Caco-2 (cell line): ENCODE data around the gene SETDB1. TPM values are rescaled to one million over a fixed set of nuclear protein-coding genes. Genes with fewer than 3 reads are reported as not detected.
A peak's percentile ranks its signal among the peaks of the same experiment; 100 is the strongest.

Experiments
- BruUV-seq: library from RNA; stranded (reverse); fragments of 400-500 nt; replicated peaks from 2 replicates; lab custom pipeline; 2021; lab: Mats Ljungman, UMichigan
- CTCF ChIA-PET: fragments of 300-600 bp; sonication (Branson Sonifier 250); formaldehyde crosslinking; loops from one replicate; lab custom pipeline; 2022; ENCODE audit warnings: antibody characterized with exemption; lab: Charles Lee
- POLR2A ChIA-PET: fragments of 300-600 bp; sonication (Branson Sonifier 250); formaldehyde crosslinking; loops from one replicate; lab custom pipeline; 2022; ENCODE audit warnings: antibody characterized with exemption; lab: Charles Lee
- DNase-seq, 2 experiments: peaks; one replicate each; pipeline versions ENCODE4 v3.0.0 to v3.0.0-alpha.2; 2020 to 2022
- H3K27me3 ChIP-seq: replicated peaks from 2 replicates; pipeline ENCODE4 v1.6.0; 2011; ENCODE audit warnings: low read length; ENCODE audit not compliant: control insufficient read depth, insufficient read depth
- H3K36me3 ChIP-seq: 2 replicates; pipeline ENCODE4 v1.5.1; 2011; ENCODE audit warnings: low read length; ENCODE audit not compliant: control insufficient read depth, insufficient read depth
- H3K4me1 ChIP-seq: fragments of 250-450 bp; sonication (Bioruptor Pico); 2 replicates; pipeline ENCODE4 v1.5.1; 2020; ENCODE audit warnings: mild to moderate bottlenecking
- H3K4me3 ChIP-seq: 2 replicates; pipeline ENCODE4 v1.5.1; 2011; ENCODE audit warnings: low read depth, mild to moderate bottlenecking, control low read depth, low read length
- H3K9me3 ChIP-seq: fragments of 250-450 bp; sonication (Bioruptor Pico); 2 replicates; pipeline ENCODE4 v1.5.1; 2020; ENCODE audit warnings: mild to moderate bottlenecking, moderate library complexity
- H3K27ac Mint-ChIP-seq: one replicate; pipeline ENCODE4 v1.8.0; 2022; ENCODE audit warnings: mixed read lengths; ENCODE audit not compliant: unreplicated experiment
- H3K27me3 Mint-ChIP-seq: one replicate; pipeline ENCODE4 v1.8.0; 2022; ENCODE audit warnings: mixed read lengths; ENCODE audit not compliant: insufficient read depth, unreplicated experiment
- H3K36me3 Mint-ChIP-seq: one replicate; pipeline ENCODE4 v1.8.0; 2022; ENCODE audit warnings: mild to moderate bottlenecking, mixed read lengths; ENCODE audit not compliant: insufficient read depth, unreplicated experiment
- H3K4me1 Mint-ChIP-seq: one replicate; pipeline ENCODE4 v1.8.0; 2022; ENCODE audit warnings: low read depth, mixed read lengths; ENCODE audit not compliant: unreplicated experiment
- H3K4me3 Mint-ChIP-seq: one replicate; pipeline ENCODE4 v1.8.0; 2022; ENCODE audit warnings: mild to moderate bottlenecking, moderate library complexity, mixed read lengths; ENCODE audit not compliant: unreplicated experiment
- H3K9me3 Mint-ChIP-seq: one replicate; pipeline ENCODE4 v1.8.0; 2022; ENCODE audit warnings: mixed read lengths; ENCODE audit not compliant: unreplicated experiment
- intact Hi-C: fragments of 100-400 bp; cut with micrococcal nuclease; formaldehyde crosslinking; loops from one replicate; pipeline ENCODE4 v1.10.0; 2022; ENCODE audit not compliant: unreplicated experiment
- total RNA-seq: library from RNA; stranded (reverse); gene quantifications from 2 replicates; pipeline ENCODE4 v1.2.3, GENCODE V29; 2022
- TF ChIP-seq, protein P1 (sequence below), 2 experiments: fragments of 200-600 bp in 1 of 2; IDR thresholded peaks; 1 replicate in 1 of 2; 2 replicates in 1 of 2; pipeline versions ENCODE4 v1.5.1 to v1.8.0; 2011 to 2022; ENCODE audit warnings: antibody characterized with exemption in 1 of 2, control low read depth in 1 of 2, inconsistent platforms in 1 of 2, low read depth in 1 of 2, low read length in 1 of 2, mild to moderate bottlenecking in 1 of 2, moderate library complexity in 1 of 2; ENCODE audit not compliant: insufficient read depth in 1 of 2, severe bottlenecking in 1 of 2, unreplicated experiment in 1 of 2

SETDB1 gene
- total RNA-seq, 1 experiment from 2014 or later: 45.0 TPM

DNA sequence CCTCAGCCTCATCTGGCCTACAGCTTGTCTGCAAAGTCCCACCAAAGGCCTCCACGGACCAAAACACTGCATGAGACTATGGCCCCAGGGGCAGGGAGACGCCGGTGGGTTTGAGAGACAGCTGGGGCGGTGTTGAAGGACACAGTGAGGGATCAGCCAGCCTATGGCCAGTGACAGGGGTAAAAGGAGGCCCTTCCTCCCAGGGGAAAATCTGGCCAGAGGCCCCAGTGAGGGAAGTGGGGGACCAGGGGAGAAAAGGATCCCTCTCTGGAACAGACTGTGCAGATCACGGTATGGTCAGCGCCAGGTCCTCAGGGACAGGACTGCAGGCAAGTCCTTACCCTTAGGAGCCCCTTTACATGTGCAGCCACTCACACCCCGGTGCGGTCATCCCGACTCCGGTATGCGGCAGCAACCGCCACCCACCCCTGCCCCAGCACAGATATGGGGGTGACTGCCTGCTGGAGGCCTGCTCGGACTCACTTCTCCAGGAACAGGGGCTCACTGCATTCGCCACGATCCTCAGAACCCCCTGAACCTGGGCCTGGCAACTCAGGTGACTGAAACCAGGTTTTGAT, 47.2 kb downstream of the SETDB1 start:
- CTCF ChIA-PET: interaction anchor here (1.6 to 2.9 kb wide), 2 partner anchors 8 to 51 kb away, joined by 4 to 28 read pairs; partner anchors contain the start of gene ANXA9
- POLR2A ChIA-PET: interaction anchor here (0.6 kb wide), 1 partner anchor 9 kb away, joined by 3 read pairs; no protein-coding TSS in a partner anchor

DNA sequence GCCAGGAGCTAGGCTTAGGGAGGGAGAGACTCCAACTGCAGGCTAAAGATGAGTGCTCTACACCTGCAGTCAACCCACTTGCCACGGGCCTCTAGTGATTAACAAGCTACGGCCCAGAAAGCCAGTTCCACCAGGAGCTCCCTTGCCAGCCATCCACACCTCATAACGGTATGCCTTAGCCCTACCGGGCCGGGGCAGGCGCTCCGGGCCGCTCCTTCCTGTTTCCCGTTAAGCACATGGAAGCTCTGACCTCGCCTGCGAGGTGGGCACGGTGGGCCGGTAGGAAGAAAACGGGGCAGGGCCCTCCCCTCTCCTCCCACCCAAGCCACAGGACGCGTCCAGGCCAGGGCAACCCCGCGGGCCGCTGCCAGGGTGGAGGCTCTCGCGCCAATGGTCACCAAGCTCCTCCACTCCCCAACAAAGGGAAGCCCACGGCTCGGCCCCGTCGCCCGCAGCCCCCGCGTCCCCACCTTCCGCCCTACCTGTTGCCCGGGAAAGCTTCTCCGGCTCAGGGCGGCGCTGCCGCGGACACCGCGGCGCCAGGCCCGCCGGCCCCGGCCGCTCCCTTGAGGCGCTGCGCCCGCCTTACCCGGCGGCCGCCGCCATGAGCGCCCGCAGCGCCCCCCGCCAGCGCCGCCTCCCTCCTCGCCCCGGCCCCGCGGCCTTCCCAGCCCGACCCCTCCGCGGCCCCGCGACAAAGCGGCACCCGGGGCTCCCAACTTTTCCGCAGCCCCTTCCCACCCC, 47.8 kb downstream of the SETDB1 start:
- POLR2A ChIA-PET: interaction anchor here (0.6 kb wide), 3 partner anchors 9 to 39 kb away, joined by 3 read pairs; no protein-coding TSS in a partner anchor
- TF ChIP-seq, protein P1, sequence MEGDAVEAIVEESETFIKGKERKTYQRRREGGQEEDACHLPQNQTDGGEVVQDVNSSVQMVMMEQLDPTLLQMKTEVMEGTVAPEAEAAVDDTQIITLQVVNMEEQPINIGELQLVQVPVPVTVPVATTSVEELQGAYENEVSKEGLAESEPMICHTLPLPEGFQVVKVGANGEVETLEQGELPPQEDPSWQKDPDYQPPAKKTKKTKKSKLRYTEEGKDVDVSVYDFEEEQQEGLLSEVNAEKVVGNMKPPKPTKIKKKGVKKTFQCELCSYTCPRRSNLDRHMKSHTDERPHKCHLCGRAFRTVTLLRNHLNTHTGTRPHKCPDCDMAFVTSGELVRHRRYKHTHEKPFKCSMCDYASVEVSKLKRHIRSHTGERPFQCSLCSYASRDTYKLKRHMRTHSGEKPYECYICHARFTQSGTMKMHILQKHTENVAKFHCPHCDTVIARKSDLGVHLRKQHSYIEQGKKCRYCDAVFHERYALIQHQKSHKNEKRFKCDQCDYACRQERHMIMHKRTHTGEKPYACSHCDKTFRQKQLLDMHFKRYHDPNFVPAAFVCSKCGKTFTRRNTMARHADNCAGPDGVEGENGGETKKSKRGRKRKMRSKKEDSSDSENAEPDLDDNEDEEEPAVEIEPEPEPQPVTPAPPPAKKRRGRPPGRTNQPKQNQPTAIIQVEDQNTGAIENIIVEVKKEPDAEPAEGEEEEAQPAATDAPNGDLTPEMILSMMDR (IDR thresholded peaks at IDR 0.05; ENCODE audit: insufficient read depth in 1 of 2, low read depth in 1 of 2, low read length in 1 of 2, severe bottlenecking in 1 of 2, unreplicated experiment in 1 of 2): no peak
- Histone ChIP-seq H3K36me3 (no peaks in the 10 kb centered on the region), H3K4me3 (peak overlapping the region; percentile 96), H3K9me3 (no peaks in the 10 kb centered on the region), H3K27me3 (no peaks in the 10 kb centered on the region), H3K4me1 (peaks cover 72% of the 10 kb centered on the region)
- no peaks in the 10 kb centered on the region for H3K9me3 Mint-ChIP-seq
- H3K4me1 Mint-ChIP-seq: peaks cover 49% of the 10 kb centered on the region
- BruUV-seq: no TSS peak
- intact Hi-C loops: loop anchor here (10.0 kb wide), 1 partner anchor 409 kb away; no protein-coding TSS in a partner anchor
- H3K36me3 Mint-ChIP-seq: peaks cover 37% of the 10 kb centered on the region
- peak in 1 of 2 experiments; percentile 45 for DNase-seq
- no peaks in the 10 kb centered on the region for H3K27me3 Mint-ChIP-seq
- CTCF ChIA-PET: interaction anchor here (0.6 to 1.6 kb wide), 2 partner anchors 52 to 185 kb away, joined by 4 read pairs; no protein-coding TSS in a partner anchor
- H3K4me3 Mint-ChIP-seq: peak overlapping the region; percentile 91
- peak overlapping the region; percentile 91 for H3K27ac Mint-ChIP-seq

More for the DNA sequence above, 47.2 kb downstream of the SETDB1 start:
- TF ChIP-seq, protein P1 (IDR thresholded peaks at IDR 0.05; ENCODE audit: insufficient read depth in 1 of 2, low read depth in 1 of 2, low read length in 1 of 2, severe bottlenecking in 1 of 2, unreplicated experiment in 1 of 2): no peak
- H3K9me3 Mint-ChIP-seq: no peaks in the 10 kb centered on the region
- Histone ChIP-seq H3K36me3 (peaks cover 1% of the 10 kb centered on the region; the same call in 1 of the 2 replicates), H3K9me3 (no peaks in the 10 kb centered on the region), H3K27me3 (no peaks in the 10 kb centered on the region), H3K4me3 (peak overlapping the region; percentile 96), H3K4me1 (peaks cover 71% of the 10 kb centered on the region)
- intact Hi-C loops: loop anchor here (10.0 kb wide), 1 partner anchor 409 kb away; no protein-coding TSS in a partner anchor
- peak overlapping the region; percentile 91 for H3K27ac Mint-ChIP-seq
- peaks cover 54% of the 10 kb centered on the region for H3K4me1 Mint-ChIP-seq
- peak in 1 of 2 experiments; percentile 26 for DNase-seq
- BruUV-seq: no TSS peak
- no peaks in the 10 kb centered on the region for H3K27me3 Mint-ChIP-seq
- H3K4me3 Mint-ChIP-seq: peak overlapping the region; percentile 91
- H3K36me3 Mint-ChIP-seq: peaks cover 43% of the 10 kb centered on the region
